ENCODE measurements around the gene RPS26.

- TF ChIP-seq CTCF (IDR thresholded peaks at IDR 0.05 in 2 of 3, conservative IDR thresholded peaks at IDR 0.05 in 1 of 3; ENCODE audit: borderline replicate concordance in 1 of 3, insufficient read depth in 1 of 3, low read depth in 2 of 3, low read length in 2 of 3) (no peak), EZH2phosphoT487 (IDR thresholded peaks at IDR 0.05; ENCODE audit: borderline replicate concordance) (no peak), SIN3A (IDR thresholded peaks at IDR 0.05; ENCODE audit: low read depth) (no peak), REST (IDR thresholded peaks at IDR 0.05; ENCODE audit: low read depth) (no peak), EGR1 (IDR thresholded peaks at IDR 0.05; ENCODE audit: low read depth) (no peak), YY1 (IDR thresholded peaks at IDR 0.05; ENCODE audit: extremely low read depth, insufficient replicate concordance, low read depth, low read length) (no peak), POLR2A (IDR thresholded peaks at IDR 0.05; ENCODE audit: borderline replicate concordance, extremely low read depth, insufficient read depth, insufficient read length) (no peak), MAX (IDR thresholded peaks at IDR 0.05) (no peak), ELF1 (IDR thresholded peaks at IDR 0.05; ENCODE audit: borderline replicate concordance, low read depth) (no peak)
These were observed 27.5 kb upstream of the RPS26 start for GRCh38 chr12:56014205-56014604.

All from HCT116 (cell line).